Measurements from ENCODE around the gene ZNF385C.
"Not testable (repeated sequence)": the region's sequence is repeated elsewhere in the genome, so short reads cannot be mapped to it uniquely, and the experiment has no call there.

ZNF385C gene

GRCh38 chr17:42016941-42017865 lies 81.1 kb downstream of the ZNF385C start, which contains the start of gene DNAJC7:
Gene DNAJC7 (minus strand): TSS chr17:42017439. CDS start chr17:42017416, 23 bp downstream.
- peak; percentile 95 for DNase-seq

GRCh38 chr17:42016411-42016831 lies 81.9 kb downstream of the ZNF385C start:
- no peak for DNase-seq

- not testable (repeated sequence) for DNase-seq
Measured at GRCh38 chr17:42013740-42014139, 84.5 kb downstream of the ZNF385C start.

GRCh38 chr17:42012363-42012762 lies 85.9 kb downstream of the ZNF385C start:
- not testable (repeated sequence) for DNase-seq

GRCh38 chr17:42010898-42011516 lies 87.3 kb downstream of the ZNF385C start:
- DNase-seq, result no peak

GRCh38 chr17:42010266-42010680 lies 88.0 kb downstream of the ZNF385C start:
- not testable (repeated sequence) for DNase-seq

GRCh38 chr17:42009170-42009569 lies 89.1 kb downstream of the ZNF385C start:
- no peak for DNase-seq

- DNase-seq, result no peak
Measured at GRCh38 chr17:42005166-42005565, 93.1 kb downstream of the ZNF385C start.

GRCh38 chr17:42002792-42003301 lies 95.4 kb downstream of the ZNF385C start:
- DNase-seq, result no peak

- no peak for DNase-seq
Measured at GRCh38 chr17:42002175-42002791, 96.0 kb downstream of the ZNF385C start.

- DNase-seq, result no peak
Measured at GRCh38 chr17:42001729-42002128, 96.5 kb downstream of the ZNF385C start.

- no peak for DNase-seq
Measured at GRCh38 chr17:42000413-42001133, 97.7 kb downstream of the ZNF385C start.

GRCh38 chr17:41998497-41998896 lies 99.8 kb downstream of the ZNF385C start:
- no peak for DNase-seq

GRCh38 chr17:41996855-41997164 lies 101.5 kb downstream of the ZNF385C start:
- DNase-seq, result no peak

GRCh38 chr17:41992576-41992975 lies 105.7 kb downstream of the ZNF385C start:
- no peak for DNase-seq

- no peak for DNase-seq
Measured at GRCh38 chr17:41989702-41990419, 108.4 kb downstream of the ZNF385C start.

- DNase-seq, result no peak
Measured at GRCh38 chr17:41988418-41988817, 109.9 kb downstream of the ZNF385C start.

GRCh38 chr17:41987642-41988041 lies 110.6 kb downstream of the ZNF385C start:
- DNase-seq, result no peak

- DNase-seq, result no peak
Measured at GRCh38 chr17:41986634-41987033, 111.6 kb downstream of the ZNF385C start.

- no peak for DNase-seq
Measured at GRCh38 chr17:41985919-41986318, 112.4 kb downstream of the ZNF385C start.

GRCh38 chr17:41984454-41984853 lies 113.8 kb downstream of the ZNF385C start:
- no peak for DNase-seq

Data from right forelimb (tissue), 1 donor.